ENCODE measurements around the gene TYRO3.

The TYRO3 gene

GRCh38 chr15:41631880-41632470, 73.0 kb downstream of the TYRO3 start:
- Mint-ChIP-seq H3K27me3 (no peaks in the 10 kb centered on the region), H3K27ac (ENCODE audit: low read depth) (no peak overlapping the region), H3K9me3 (no peaks in the 10 kb centered on the region), H3K4me3 (no peak overlapping the region), H3K36me3 (ENCODE audit: insufficient read depth) (no peaks in the 10 kb centered on the region), H3K4me1 (peaks cover 6% of the 10 kb centered on the region)
- DNase-seq (ENCODE audit: low spot score in 2 of 2), result no peak
- no peak for ATAC-seq (replicated peaks; ENCODE audit: extremely low read depth, poor library complexity, severe bottlenecking)
